HG03095 (cell line): Measurements from ENCODE around the gene TMBIM6.

Experiments used
- ATAC-seq: cut with Tn5 transposase; IDR thresholded peaks from one replicate; pipeline ENCODE4 v1.9.1; 2021; ENCODE audit warnings: moderate library complexity; ENCODE audit not compliant: unreplicated experiment

Gene TMBIM6

GRCh38 chr12:49796606-49797448 lies 55.5 kb downstream of the TMBIM6 start:
- ATAC-seq: no peak

GRCh38 chr12:49797449-49797776 lies 56.1 kb downstream of the TMBIM6 start:
- no peak for ATAC-seq

DNA sequence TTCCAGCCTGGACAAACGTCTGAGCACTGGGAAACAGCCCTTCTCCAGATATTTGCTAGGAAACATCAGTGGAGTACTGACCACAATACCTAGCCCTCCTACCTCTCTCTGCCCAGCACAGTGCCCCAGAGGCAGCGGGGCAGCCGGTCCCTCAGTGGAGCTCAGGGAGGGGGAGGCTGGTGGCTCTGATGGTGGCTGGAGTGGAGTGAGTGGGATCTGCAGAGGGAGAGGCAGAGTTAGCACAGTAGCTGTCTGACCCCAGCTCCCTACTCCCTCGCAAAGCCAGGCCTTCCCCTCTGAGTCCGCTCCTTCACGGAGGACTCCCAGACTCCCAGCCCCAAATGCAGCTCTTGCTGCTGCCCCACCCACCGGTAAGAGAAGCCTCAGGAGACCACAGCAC lies 56.9 kb downstream of the TMBIM6 start:
- no peak for ATAC-seq

DNA sequence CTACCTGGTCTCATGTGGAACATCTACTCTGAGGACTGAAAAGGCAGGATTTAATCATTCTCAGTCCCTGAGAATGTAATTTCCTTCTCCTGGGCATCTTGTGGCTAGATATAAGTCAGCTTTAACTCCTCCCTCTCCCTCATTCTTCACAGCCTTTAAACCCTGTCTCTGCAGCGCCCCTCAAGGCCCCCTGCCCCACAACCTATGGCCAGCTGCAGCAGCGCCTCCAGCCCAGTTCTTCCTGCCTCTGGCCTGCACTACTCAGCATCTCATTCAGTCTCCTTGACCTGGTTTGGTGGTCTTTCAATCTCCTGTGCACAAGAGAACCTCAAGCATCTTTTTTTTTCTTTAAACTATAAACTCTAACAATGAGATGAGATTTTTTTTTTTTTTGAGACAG lies 57.6 kb downstream of the TMBIM6 start:
- ATAC-seq: no peak

DNA sequence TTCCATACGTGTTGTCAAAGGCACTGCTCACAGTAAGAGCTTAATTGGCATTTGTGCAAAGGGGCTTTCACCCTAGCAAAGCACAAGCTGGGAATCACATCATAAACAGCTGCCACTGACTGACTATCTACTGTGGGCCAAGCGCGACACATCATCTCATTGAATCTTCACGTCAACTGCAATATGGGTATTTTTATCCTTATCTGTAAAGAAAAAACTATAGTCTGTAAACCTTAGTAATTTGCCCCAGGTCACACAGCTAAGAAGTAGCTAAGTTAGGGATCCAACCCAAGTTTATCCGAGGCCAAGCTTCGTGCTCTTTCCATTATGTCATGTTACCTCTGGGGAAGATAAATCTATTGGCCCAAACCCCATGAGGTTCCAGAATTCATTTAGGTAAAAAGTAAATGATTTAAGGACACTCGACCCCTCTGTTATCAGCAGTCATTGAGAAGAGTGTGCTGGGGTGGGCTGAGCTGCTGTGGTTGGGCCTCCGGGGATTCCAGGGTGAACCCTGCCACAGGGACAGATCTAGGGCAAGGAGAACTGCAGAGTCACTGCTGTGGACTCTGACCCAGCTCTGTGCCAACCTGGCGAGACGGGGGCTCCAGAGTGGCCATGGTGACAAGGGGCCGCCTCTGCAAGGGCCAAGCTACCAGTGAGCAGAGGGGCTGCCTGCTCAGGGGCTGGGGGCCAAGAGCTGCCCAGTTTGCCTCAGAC lies 59.2 kb downstream of the TMBIM6 start:
- no peak for ATAC-seq

GRCh38 chr12:49801141-49802063 lies 60.0 kb downstream of the TMBIM6 start:
- no peak for ATAC-seq

DNA sequence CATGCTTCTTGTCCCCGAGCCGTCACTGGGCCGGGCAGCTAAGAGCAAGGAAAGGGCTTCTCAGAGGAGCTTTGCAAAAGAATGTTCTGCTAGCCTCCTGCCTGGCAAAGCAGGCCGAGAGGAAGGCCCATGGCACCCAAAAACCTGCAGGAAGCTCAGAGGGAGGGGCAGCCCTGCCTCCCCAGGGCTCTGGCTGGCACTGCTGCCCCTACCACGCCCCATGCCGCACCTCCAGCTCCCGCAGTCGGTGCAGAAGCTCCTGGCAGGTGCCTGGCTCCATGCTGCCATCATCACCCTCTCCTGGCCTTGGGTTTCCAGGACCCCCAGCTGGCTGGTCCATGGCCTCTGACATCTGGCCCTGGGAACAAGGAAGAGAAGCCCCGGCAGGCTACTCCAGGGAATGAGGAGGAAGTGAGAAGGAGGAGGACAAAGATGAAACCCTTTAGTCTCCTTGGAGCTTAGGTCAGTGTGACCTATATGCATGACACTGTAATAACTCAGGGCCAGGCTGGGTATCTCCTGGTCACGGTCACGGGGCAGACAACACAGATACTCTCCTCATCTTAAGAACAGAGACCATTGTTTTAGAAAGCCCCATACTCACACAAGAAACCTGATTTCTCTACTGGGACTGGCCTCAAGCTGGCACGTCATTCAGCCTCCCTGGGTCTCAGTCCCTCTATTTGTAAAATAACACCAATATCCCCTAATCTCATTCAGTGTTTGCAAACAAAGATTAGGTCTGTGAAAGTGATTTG lies 62.5 kb downstream of the TMBIM6 start:
- no peak for ATAC-seq

DNA sequence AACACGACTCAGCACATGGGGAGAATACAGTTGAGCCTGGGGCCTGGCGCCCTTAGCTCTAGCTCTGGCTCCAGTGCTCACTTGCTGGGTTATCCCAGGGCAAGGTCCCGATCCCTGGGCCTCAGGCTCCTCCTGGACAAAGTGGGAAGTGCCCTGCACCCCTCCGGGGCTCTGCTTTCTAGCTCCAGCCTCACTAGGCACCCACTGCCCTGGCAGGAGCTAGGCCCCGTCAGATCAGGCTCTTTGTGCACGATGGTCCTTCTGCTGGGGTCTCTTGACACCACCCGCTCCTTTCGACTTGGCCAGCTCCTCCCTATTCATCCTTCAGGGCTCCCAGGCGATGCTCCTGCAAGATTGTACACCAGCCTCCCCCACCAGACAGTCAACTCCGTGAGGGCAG lies 63.5 kb downstream of the TMBIM6 start:
- ATAC-seq: no peak

DNA sequence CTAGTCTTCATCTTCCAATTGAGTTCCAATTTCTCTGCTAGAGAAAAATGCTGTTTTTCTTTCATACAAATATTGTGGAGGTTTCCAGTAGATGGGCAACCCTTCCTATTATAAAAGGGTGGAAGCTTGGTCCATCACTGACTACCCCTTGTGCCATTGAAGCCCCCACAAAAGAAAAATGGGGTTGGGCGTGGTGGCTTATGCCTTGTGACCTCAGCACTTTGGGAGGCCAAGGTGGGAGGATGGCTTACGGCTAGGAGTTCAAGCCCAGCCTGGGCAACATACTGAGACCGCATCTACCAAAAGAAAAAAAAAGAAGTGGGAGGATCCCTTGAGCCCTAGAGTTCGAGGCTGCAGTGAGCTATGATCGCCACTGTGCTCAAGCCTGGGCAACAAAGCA lies 64.1 kb downstream of the TMBIM6 start:
- ATAC-seq: no peak

DNA sequence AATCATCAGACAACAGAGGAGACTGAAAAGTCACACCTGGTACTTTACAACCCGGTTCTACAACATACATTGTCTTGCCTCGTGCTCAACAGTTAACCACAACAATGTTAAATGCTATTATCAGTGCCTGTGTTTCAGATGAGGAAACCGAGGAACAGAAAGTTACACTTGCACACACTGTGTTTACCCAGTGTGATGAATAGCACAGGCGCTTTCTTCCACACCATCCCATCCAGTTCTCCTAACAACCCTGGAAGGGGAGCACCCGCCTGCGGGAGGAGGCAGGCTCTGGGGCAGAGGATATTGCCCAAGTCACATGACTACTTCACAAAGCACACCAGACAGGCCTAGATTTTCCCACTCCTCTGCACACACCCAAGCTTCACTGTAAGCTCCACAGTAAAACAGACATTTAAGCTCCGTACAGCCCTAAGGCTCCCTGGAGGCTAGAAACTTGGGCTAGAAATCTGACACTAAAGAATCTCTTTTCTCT lies 65.0 kb downstream of the TMBIM6 start:
- ATAC-seq: no peak

GRCh38 chr12:49806877-49807276 lies 65.5 kb downstream of the TMBIM6 start:
- no peak for ATAC-seq

DNA sequence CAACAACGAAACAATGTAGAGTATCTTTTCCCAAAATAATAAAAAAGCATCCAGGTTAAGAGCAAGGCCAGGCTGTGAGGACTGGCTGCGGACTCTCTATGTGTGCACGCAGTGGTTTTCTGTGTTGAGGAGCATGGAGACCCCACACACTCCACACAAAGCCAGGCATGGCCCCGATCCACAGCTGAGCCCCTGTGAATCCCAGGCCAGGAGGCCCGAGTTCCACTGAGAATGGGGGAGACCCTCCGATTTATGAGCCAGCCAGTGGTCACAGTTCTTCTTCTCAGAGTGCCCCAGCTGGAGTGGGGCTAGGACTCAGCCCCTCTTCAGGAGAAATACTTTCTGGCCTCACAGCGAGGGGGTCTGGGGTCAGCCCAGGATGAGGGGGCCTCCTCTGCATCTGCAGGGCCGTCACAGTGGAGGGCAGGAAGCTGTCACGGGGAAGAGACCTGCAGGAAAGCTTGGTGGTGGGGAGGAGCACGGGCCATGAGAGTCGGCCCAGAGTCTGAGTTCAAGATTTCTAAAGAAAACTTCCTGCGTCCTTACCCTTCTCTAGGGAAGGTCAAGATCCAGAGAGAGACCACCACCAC lies 66.7 kb downstream of the TMBIM6 start:
- no peak for ATAC-seq

- no peak for ATAC-seq
Measured at GRCh38 chr12:49808686-49809380, 67.5 kb downstream of the TMBIM6 start.

DNA sequence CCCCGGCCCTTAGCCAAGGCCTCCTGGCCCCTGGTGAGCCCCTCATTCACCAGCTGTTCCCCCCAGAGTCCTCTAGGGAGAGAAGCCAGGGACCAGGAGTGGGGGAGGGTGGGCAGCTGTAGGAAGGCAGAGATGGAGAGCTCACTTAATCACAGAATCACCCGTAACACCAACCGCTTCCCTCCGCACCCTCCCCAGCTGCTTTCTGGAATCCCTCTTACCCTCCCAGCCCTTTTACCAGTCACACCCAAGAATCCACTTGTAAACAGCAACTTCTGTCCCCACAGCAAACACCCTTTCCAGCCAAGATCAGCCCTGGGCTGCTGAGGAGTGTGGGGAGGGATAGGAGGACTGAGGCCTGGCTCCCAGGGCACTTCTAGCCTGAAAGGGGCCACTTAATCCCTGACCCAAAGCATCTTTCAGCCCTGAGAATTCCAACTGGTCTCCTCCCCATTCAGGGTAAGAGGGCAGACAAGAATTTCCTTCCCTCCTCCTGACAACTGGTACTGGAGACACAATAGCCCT lies 68.1 kb downstream of the TMBIM6 start:
- ATAC-seq: no peak

- ATAC-seq: no peak
Measured at GRCh38 chr12:49809906-49810389, 68.6 kb downstream of the TMBIM6 start.

- no peak for ATAC-seq
Measured at GRCh38 chr12:49811136-49811535, 69.8 kb downstream of the TMBIM6 start.

DNA sequence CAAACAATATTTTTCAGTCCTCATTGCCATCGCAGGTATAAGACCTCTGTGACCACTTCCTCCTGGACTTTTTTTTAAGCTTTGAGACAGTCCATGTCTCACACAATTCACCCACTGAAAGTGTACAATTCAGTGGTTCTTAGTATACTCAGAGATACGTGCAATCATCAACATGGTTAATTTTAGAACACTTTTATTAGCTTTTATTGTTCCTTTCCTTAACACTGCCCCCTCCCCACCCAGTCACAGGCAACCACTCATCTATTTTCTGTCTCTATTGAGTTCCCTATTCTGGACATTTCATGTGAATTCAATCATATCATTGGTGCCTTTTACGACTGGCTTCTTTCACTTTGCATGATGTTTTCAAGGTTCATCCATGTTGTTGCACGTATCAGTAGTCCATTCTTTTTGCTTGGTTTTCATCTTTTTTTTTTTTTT lies 70.6 kb downstream of the TMBIM6 start:
- no peak for ATAC-seq

GRCh38 chr12:49813131-49813530 lies 71.8 kb downstream of the TMBIM6 start:
- no peak for ATAC-seq
